RWPE2 (cell line): ENCODE measurements around the gene PKD1.

Experiments
- ATAC-seq: fragments of 200-7000 bp; cut with Tn5 transposase; 3 replicates; pipeline ENCODE4 v1.9.1; 2021; ENCODE audit warnings: low read depth
- DNase-seq: peaks from one replicate; pipeline ENCODE4 v3.0.0-alpha.2; 2020; ENCODE audit warnings: low spot score
- H3K27ac ChIP-seq: fragments of 450-650 bp; 2 replicates; pipeline ENCODE4 v1.5.1; 2017; ENCODE audit warnings: mild to moderate bottlenecking; ENCODE audit not compliant: poor library complexity, severe bottlenecking
- H3K27me3 ChIP-seq: fragments of 250-450 bp; sonication (Bioruptor Pico); 2 replicates; pipeline ENCODE4 v1.5.1; 2021; ENCODE audit warnings: mild to moderate bottlenecking, moderate library complexity; ENCODE audit not compliant: insufficient read depth, poor library complexity, severe bottlenecking
- H3K36me3 ChIP-seq: fragments of 250-450 bp; sonication (Bioruptor Pico); 2 replicates; pipeline ENCODE4 v1.5.1; 2020; ENCODE audit warnings: low read depth, mild to moderate bottlenecking, moderate library complexity
- H3K4me1 ChIP-seq: fragments of 250-450 bp; sonication (Bioruptor Pico); 2 replicates; pipeline ENCODE4 v1.5.1; 2021; ENCODE audit warnings: mild to moderate bottlenecking, moderate library complexity; ENCODE audit not compliant: insufficient read depth, poor library complexity, severe bottlenecking
- H3K4me3 ChIP-seq: fragments of 250-450 bp; sonication (Bioruptor Pico); 2 replicates; pipeline ENCODE4 v1.5.1; 2021; ENCODE audit warnings: mild to moderate bottlenecking, moderate library complexity; ENCODE audit not compliant: severe bottlenecking
- H3K9me3 ChIP-seq: fragments of 250-450 bp; sonication (Bioruptor Pico); 2 replicates; pipeline ENCODE4 v1.5.1; 2021; ENCODE audit warnings: mild to moderate bottlenecking, moderate library complexity; ENCODE audit not compliant: severe bottlenecking
- CTCF ChIP-seq: fragments of 450-650 bp; IDR thresholded peaks from one replicate; pipeline ENCODE4 v1.5.1; 2017; ENCODE audit warnings: mild to moderate bottlenecking, moderate library complexity; ENCODE audit not compliant: poor library complexity, severe bottlenecking

The PKD1 gene

GRCh38 chr16:2071454-2072202, 64.1 kb downstream of the PKD1 start:
- no peaks in the 10 kb centered on the region for H3K27me3 ChIP-seq
- H3K4me1 ChIP-seq = no peaks in the 10 kb centered on the region
- TF ChIP-seq CTCF = no peak
- no peak overlapping the region for H3K27ac ChIP-seq
- ATAC-seq (no peak), DNase-seq (no peak)
- no peaks in the 10 kb centered on the region for H3K9me3 ChIP-seq
- H3K36me3 ChIP-seq = peaks cover 29% of the 10 kb centered on the region
- no peak overlapping the region for H3K4me3 ChIP-seq

GRCh38 chr16:2070576-2071453, 64.9 kb downstream of the PKD1 start:
- H3K9me3 ChIP-seq = no peaks in the 10 kb centered on the region
- TF ChIP-seq CTCF = no peak
- H3K4me1 ChIP-seq = no peaks in the 10 kb centered on the region
- DNase-seq (no peak), ATAC-seq (no peak)
- no peak overlapping the region for H3K27ac ChIP-seq
- H3K4me3 ChIP-seq = no peak overlapping the region
- no peaks in the 10 kb centered on the region for H3K27me3 ChIP-seq
- peaks cover 34% of the 10 kb centered on the region for H3K36me3 ChIP-seq

GRCh38 chr16:2066139-2066538, 69.6 kb downstream of the PKD1 start:
- peaks cover 32% of the 10 kb centered on the region for H3K36me3 ChIP-seq
- H3K27me3 ChIP-seq = no peaks in the 10 kb centered on the region
- H3K4me1 ChIP-seq = no peaks in the 10 kb centered on the region
- ATAC-seq (no peak), DNase-seq (no peak)
- H3K27ac ChIP-seq = no peak overlapping the region
- H3K4me3 ChIP-seq = no peak overlapping the region
- H3K9me3 ChIP-seq = no peaks in the 10 kb centered on the region
- TF ChIP-seq CTCF = no peak

GRCh38 chr16:2064368-2064945, 71.2 kb downstream of the PKD1 start:
- no peak for DNase-seq
- no peak for ATAC-seq
- Histone ChIP-seq H3K36me3 (peaks cover 29% of the 10 kb centered on the region), H3K27ac (no peak overlapping the region), H3K9me3 (no peaks in the 10 kb centered on the region), H3K4me3 (no peak overlapping the region), H3K4me1 (no peaks in the 10 kb centered on the region), H3K27me3 (no peaks in the 10 kb centered on the region)
- TF ChIP-seq CTCF = no peak
